Lower leg skin (tissue), 4 donors: ENCODE results near the gene EGLN1. TPM values are rescaled to one million over a fixed set of nuclear protein-coding genes. Genes with fewer than 3 reads are reported as not detected.

Experiments
- DNase-seq, 2 donors: peaks; one replicate each; pipeline ENCODE4 v3.0.0-alpha.2; 2019; ENCODE audit warnings: low spot score in 2 of 2
- H3K4me3 ChIP-seq: fragments of 200-600 bp; sonication (generic); 2 replicates; pipeline ENCODE4 v1.5.1; 2017; ENCODE audit warnings: mild to moderate bottlenecking, low read depth; ENCODE audit not compliant: poor library complexity, severe bottlenecking
- POLR2A ChIP-seq, 2 donors: fragments of 450-650 bp; IDR thresholded peaks; one replicate each; pipeline ENCODE4 v1.6.1; 2016 to 2017; ENCODE audit warnings: antibody characterized with exemption in 2 of 2, mild to moderate bottlenecking in 1 of 2, moderate library complexity in 1 of 2
- WGBS, 2 donors: methylation state at CpG; one replicate each; pipeline ENCODE4 v1.1.5; 2018; 5-methylcytosine and 5-hydroxymethylcytosine counted together
- intact Hi-C: fragments of 100-400 bp; cut with DNase I; formaldehyde crosslinking; loops from one replicate; pipeline ENCODE4 v1.15.0; 2023; ENCODE audit warnings: low total_unique reads
- total RNA-seq, 4 donors: library from RNA; depleted of rRNA; stranded (reverse); fragments of >200 nt; gene quantifications; one replicate each; pipeline ENCODE4 v1.1.0, GENCODE V29; 2016
- TF ChIP-seq, protein P1 (sequence below), 3 donors: fragments of 450-650 bp; IDR thresholded peaks; one replicate each; pipeline ENCODE4 v1.5.1; 2016; ENCODE audit warnings: antibody characterized with exemption in 3 of 3, mild to moderate bottlenecking in 3 of 3, moderate library complexity in 2 of 3

EGLN1 gene
- total RNA-seq, 4 donors from 2014 or later: 53.3 to 75.0 (median 54.2) TPM

DNA sequence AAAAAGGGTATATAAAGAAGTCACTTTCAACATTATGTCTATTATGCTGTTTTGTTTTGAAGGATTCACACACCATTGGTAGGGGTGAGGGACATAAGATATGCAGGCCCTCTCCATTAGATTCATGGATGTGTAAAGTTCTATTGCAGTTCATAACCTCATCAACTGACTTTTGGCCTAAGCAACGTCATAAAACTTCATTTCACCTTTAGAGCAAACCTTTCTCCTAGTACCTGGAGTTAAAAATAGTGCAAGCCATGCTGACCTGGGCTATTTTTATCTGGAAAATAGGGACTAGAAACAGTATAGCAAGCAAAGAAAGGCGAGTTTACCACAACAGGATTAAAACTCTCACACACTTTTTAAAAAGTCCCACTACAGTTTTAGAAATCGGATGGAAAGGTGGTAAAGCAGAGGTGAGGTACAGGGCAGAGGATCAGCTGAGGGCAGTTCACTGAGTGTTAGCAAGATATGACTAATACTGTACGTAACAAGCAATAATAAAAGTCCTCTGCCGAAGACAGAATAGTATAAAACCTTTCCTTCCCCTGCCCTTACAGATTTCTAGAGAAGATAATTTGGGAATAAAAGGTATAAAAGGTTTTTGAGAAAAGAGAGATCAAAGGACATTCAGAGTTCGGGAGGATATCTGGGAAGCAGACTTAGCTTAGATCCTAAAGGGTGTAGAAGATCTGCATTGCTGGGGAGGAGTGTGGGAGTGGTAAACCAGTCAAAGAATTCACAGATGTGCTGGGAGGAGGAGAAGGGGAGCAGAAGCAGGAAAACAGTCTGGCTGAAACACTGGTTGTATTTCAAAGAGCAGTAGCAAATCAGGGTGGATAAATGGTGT is 14.3 kb downstream of the EGLN1 start:
- 31 to 36% methylated on average over 6 of the region's 6 CpGs for WGBS, 2 donors
- H3K4me3 ChIP-seq: no peak overlapping the region
- intact Hi-C loops: no loop called here
- TF ChIP-seq, protein P1, sequence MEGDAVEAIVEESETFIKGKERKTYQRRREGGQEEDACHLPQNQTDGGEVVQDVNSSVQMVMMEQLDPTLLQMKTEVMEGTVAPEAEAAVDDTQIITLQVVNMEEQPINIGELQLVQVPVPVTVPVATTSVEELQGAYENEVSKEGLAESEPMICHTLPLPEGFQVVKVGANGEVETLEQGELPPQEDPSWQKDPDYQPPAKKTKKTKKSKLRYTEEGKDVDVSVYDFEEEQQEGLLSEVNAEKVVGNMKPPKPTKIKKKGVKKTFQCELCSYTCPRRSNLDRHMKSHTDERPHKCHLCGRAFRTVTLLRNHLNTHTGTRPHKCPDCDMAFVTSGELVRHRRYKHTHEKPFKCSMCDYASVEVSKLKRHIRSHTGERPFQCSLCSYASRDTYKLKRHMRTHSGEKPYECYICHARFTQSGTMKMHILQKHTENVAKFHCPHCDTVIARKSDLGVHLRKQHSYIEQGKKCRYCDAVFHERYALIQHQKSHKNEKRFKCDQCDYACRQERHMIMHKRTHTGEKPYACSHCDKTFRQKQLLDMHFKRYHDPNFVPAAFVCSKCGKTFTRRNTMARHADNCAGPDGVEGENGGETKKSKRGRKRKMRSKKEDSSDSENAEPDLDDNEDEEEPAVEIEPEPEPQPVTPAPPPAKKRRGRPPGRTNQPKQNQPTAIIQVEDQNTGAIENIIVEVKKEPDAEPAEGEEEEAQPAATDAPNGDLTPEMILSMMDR (IDR thresholded peaks at IDR 0.05): no peak
- no peak for TF ChIP-seq POLR2A (IDR thresholded peaks at IDR 0.05)
- DNase-seq: no peak

DNA sequence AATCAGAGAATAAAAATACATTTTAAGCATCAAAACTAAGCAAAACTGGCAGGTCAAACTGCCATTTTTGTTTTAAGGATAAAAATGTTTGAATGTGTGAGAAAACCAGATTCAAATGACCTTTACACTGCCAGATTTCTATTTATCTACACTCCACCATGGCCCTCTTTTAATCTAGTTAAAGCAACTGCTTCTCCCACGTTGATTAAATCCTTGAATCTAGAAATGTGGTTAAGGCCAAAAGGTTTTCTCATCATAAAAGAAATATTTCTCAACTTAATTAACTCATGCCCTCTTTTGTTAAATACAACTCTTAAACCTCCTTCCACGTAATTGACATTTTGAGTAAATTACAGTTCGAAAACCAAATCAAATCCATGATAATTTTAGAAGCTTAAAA is 15.0 kb downstream of the EGLN1 start:
- TF ChIP-seq, protein P1 (IDR thresholded peaks at IDR 0.05): no peak
- TF ChIP-seq POLR2A (IDR thresholded peaks at IDR 0.05): no peak
- DNase-seq: no peak
- intact Hi-C loops: no loop called here
- no peak overlapping the region for H3K4me3 ChIP-seq
- 55 to 72% methylated on average over 3 of the region's 3 CpGs for WGBS, 2 donors

DNA sequence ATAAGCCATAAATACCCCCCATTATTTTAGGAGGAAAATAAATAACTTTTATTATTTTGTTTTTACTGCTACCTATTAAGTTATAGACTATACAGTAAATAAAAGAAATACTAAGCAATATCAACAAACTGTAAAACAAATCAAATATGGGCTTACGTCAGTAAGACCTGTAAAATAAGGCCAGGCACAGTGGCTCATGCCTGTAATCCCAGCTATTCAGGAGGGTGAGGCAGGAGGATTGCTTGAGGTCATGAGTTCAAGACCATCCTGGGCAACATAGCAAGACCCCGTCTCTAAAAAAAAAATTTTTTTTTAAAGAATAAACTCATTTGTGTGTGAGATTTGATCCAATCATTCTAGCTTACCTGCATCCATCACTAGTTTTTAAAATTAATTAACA is 17.8 kb downstream of the EGLN1 start:
- intact Hi-C loops: no loop called here
- TF ChIP-seq, protein P1 (IDR thresholded peaks at IDR 0.05): no peak
- no peak for TF ChIP-seq POLR2A (IDR thresholded peaks at IDR 0.05)
- DNase-seq: no peak
- WGBS, 2 donors: 94% methylated on average over 2 of the region's 2 CpGs
- no peak overlapping the region for H3K4me3 ChIP-seq

DNA sequence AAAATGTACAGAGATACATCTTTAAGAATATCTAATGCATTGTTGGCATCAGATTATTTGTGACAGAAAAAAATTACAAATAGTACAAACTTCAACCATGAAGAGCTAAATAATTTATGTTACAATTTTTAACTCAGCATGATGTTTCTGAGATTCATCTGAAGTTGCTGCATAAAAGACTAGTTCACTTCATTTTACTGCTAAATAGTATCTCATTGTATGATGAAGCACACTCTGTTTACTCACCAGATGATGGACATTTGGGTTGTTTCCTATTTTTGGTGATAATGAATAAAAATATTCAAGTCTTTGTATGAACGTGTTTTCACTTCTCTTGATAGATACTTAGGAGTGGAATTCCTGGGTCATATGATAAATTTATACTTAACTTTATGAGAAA is 20.6 kb downstream of the EGLN1 start:
- H3K4me3 ChIP-seq: no peak overlapping the region
- TF ChIP-seq, protein P1 (IDR thresholded peaks at IDR 0.05): no peak
- TF ChIP-seq POLR2A (IDR thresholded peaks at IDR 0.05): no peak
- intact Hi-C loops: no loop called here
- 63 to 79% methylated on average over 1 of the region's 1 CpG for WGBS, 2 donors
- no peak for DNase-seq

DNA sequence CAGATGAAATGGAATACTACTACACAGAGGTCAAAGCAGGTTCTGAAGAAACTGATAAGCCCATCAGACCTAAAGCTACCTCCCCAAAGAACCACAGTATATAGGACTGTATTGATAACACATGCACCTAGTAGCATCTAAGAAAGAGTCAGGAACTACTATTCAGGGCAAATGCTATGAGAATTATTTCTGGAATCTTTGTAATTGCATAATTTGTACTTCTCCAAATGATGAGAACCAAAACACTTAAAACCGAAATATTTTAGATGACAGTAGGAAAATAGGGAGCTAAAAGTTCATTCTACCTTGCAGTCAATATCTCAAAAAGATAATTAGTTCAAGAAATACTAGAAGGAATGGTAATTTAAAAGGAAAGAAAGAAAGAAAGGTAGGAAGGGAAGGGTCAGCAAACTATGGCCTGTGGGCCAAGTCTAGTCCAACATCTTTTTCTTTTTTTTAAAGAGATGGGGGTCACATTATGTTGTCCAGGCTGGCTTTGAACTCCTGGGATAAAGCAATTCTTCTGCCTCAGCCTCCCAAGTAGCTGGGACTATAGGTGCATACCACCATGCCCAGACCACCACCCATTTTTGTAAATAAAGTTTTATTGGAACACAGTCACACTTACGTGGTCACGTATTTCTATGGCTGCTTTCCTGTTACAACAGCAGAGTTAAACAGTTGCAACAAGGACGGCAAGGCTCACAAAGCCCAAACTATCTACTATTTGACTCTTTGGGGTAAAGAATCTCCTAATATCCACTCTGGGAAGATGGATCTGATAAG is 24.0 kb downstream of the EGLN1 start:
- no peak overlapping the region for H3K4me3 ChIP-seq
- intact Hi-C loops: no loop called here
- TF ChIP-seq, protein P1 (IDR thresholded peaks at IDR 0.05): no peak
- TF ChIP-seq POLR2A (IDR thresholded peaks at IDR 0.05): no peak
- no peak for DNase-seq
- 92 to 94% methylated on average over 4 of the region's 4 CpGs for WGBS, 2 donors
